ENCODE results near the gene IQCN.

- TF ChIP-seq CTCF (IDR thresholded peaks at IDR 0.05) (no peak), ZFX (IDR thresholded peaks at IDR 0.05; ENCODE audit: borderline replicate concordance) (no peak)
Measured at GRCh38 chr19:18284712-18285360, 10.6 kb upstream of the IQCN start.

All from 22Rv1 (cell line).